Stimulated activated CD4-positive, alpha-beta T cell treated with anti-CD3 and anti-CD28 coated beads, Interleukin-1b, Interleukin-23, amount 100 ng/mL, for 1 hour (primary cell): ENCODE data around the gene TNNT1.

Experiments
- DNase-seq, 2 donors: peaks; one replicate each; pipeline ENCODE4 v3.0.0-alpha.2; 2020; ENCODE audit warnings: low read depth in 2 of 2

The TNNT1 gene

DNA sequence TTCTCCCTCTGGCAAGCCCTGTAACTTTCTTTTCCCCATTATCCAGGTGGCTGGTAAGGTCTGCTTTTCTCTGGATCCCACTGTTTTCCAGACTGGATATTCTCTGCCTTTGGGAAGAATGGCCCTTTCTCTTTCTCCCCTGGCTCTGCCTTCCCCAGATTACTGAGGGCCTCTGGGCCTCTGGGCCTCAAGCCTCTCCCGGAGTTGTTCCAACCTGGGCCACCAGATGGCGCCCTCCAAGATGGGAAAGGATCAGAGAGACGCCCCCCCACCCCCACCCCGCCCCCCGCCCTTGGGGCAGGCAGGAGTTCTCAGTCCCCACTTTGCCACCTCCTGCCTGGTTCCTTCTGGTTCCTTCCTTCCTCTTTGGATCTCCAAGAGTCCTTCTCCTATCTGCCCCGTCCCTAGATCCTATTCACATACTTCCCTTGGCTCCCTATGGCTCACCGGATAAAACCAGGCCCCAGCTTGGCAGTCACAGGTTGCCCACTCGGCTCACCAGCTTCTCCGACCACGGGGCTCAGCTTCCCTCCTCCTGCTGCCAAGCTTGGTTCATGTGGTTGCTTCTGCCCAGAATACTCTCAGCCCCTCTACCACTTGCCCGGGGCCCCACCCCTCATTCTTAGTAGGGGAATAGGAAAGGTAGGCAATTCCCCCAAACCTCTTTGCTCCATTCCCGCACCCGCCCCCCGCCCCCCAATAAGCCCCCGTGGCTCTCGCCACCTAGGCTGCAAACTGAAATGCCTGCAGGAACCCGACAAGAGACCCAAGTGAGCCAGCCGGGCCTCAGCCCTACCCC, 60.3 kb downstream of the TNNT1 start:
- DNase-seq, result peak; percentile 42 to 84

DNA sequence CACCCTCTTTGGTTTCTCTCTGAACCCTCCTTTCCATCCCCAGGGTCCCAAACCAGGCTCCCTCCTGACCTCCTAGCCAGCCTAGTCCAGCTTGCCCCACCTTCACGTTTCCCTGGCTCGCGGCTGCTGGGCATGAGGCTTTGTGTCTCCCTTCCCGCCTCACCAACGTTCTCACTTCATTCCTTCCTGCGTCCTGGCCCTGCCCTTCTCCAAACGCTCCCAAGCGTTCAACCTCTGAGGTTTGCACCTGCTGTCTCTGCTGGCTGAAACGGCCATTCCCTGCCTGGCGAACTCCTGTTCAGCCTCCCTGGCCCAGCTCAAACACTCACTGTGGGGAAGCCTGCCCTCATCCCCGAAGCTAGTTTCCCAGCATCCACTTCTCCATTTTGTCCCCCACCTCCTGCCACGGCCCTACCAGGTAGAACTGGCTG, 61.0 kb downstream of the TNNT1 start:
- DNase-seq, result no peak

DNA sequence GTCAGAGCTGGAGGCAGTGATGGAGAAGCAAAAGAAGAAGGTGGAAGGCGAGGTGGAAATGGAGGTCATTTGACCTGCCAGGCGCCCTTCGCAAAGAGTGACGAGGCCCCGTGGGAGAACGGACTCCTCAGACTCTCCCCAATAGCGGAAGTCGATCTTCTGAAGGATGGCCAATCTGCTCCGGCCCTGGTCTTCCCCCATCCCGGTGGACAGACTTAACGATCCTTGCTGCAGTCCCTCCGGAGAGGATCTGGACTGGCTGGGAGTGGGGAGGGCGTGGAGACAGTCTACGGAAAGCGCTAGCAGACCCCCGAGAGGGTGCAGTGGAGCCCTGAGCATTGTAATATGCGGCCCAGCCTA, 61.5 kb downstream of the TNNT1 start:
- no peak for DNase-seq

DNA sequence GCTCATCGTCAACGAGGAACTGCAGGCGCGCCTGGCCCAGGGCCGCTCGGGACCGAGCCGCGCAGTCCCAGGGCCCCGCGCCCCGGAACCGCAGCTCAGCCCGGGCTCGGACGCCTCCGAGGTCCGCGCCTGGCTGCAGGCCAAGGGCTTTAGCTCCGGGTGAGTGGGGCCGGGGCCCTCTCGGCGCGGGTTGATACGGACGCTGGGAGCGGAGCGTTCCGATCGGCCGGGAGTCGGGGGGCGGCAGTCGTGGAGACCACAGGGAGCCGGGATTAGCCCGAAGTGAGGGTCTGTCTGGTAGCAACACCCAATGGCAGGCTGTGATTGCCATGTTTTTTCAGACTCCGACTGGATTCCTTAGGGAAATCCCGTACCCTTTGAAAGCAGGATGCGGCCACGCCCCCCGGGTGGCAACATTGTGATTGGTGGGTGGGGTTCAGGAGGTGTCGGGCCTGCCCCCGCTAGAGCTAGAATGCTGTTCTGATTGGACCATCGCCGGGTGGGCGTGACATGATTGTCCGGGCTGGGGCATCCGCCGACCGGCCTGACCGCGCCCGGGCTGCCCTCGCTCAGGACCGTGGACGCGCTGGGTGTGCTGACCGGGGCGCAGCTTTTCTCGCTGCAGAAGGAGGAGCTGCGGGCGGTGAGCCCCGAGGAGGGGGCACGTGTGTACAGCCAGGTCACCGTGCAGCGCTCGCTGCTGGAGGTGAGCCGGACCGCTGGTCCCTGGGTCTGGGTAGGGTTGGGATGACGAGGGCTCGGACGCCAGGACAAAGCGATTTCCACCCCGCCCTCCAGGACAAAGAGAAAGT, 62.1 kb downstream of the TNNT1 start:
- peak in 1 of 2 donors; percentile 27 for DNase-seq

DNA sequence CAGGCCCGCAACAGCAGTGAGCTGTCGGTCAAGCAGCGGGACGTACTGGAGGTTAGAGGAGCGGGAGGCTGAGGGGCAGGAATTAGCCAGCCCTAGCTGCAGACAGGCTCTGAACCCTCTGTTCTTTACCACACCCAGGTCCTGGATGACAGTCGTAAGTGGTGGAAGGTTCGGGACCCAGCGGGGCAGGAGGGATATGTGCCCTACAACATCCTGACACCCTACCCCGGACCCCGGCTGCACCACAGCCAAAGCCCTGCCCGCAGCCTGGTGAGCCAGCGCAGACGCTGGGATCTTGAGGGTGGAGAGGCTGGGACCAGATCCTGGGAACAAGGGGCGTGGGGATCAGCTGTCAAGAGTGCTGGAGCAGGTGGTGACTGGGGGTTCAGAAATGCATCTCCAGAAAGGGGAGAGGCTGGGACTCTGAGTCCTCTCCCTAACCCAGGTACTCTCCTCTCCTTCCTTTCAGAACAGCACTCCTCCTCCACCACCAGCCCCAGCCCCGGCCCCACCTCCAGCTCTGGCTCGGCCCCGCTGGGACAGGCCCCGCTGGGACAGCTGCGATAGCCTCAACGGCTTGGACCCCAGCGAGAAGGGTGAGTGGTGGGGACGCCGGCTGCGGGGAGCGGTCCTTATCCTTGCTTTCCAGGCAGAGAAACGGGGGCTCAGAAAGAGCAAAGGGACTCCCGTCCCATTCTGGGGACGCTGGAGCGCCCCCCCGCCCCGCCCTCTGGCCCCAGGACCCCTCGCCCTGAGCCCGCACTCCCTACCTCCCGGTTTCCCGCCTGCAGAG, 62.9 kb downstream of the TNNT1 start:
- DNase-seq, result no peak

DNA sequence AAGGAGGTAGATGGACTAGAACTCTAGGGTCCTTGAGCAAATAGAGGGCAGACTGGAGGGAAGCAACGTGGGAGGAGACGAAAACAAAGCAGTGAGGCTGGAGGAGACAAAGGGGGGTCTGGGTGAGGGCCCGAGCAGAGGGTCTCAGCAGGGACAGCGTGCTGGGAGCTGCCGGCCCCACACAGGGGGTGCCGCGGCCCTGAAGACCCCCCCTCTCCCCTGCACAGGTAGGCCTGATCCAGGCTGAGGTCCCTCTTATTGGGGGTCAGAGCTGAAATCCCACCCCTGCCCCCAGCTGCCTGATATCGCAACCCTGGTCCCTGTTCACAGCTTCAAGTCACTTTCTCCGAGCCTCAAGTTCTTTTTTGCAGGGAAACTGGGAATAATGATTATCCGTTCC, 64.6 kb downstream of the TNNT1 start:
- no peak for DNase-seq

DNA sequence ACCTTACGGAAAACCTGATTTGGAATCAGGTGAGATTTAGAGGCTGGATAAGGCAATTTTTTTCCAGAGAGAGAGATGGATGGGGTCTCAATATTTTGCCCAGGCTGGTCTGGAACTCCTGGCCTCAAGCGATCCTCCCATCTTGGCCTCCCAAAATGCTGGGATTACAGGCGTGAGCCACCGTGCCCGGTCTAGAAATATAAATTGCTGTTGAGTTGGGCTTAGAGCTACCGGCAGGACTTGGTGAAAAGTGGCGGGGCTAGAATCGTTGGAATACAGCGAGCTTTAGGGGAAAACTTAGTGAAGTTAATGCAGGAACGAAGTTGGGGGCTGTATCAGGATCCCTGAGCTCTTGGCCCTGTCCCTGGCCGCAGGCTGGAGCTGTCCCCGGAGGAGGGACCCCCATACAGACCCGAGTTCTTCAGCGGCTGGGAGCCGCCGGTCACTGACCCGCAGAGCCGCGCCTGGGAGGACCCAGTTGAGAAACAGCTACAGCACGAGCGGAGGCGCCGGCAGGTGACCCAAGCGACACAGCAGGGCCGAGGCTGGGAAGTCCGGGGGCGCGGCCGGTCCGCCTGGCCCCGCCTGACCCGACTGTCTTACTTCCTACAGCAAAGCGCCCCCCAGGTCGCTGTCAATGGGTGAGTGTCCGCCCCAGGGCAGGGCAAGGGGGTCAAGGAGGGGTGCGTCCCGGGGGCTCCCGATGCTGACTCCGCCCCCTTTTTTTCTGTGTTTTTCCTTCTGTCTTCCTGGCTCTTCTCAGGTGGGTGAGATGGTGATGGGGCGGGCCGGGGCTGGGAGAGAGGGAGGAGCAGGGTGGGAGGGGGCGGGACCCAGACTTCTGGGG, 65.8 kb downstream of the TNNT1 start:
- DNase-seq, result no peak
